Ovary (tissue), 9 donors: Measurements from ENCODE around the gene TPM2. TPM values are rescaled to one million over a fixed set of nuclear protein-coding genes. Genes with fewer than 3 reads are reported as not detected.
A peak's percentile ranks its signal among the peaks of the same experiment; 100 is the strongest.

Source experiments
- DNase-seq, 5 donors: peaks; one replicate each; pipeline ENCODE4 v3.0.0-alpha.2; 2019 to 2020
- H3K27ac ChIP-seq, 2 donors: fragments of 200-600 bp; one replicate each; pipeline versions ENCODE4 v1.5.1 to v1.8.0; 2019 to 2022
- H3K27me3 ChIP-seq: fragments of 200-600 bp; one replicate; pipeline ENCODE4 v1.8.0; 2022
- H3K36me3 ChIP-seq: fragments of 200-600 bp; sonication (generic); one replicate; pipeline ENCODE4 v1.5.1; 2019
- H3K4me1 ChIP-seq: one replicate; pipeline ENCODE4 v1.8.1; 2013; ENCODE audit warnings: mild to moderate bottlenecking, moderate library complexity; ENCODE audit not compliant: insufficient read depth
- H3K4me3 ChIP-seq: fragments of 200-600 bp; sonication (generic); one replicate; pipeline ENCODE4 v1.5.1; 2017
- H3K9me3 ChIP-seq, 2 donors: fragments of 200-600 bp in 1 of 2; sonication (generic) in 1 of 2; one replicate each; pipeline versions ENCODE4 v1.5.1 to v1.8.1; 2013 to 2019; ENCODE audit warnings: mild to moderate bottlenecking in 1 of 2, moderate library complexity in 1 of 2
- CTCF ChIP-seq, 3 donors: fragments of 450-650 bp in 2 of 3; fragments of 200-600 bp in 1 of 3; IDR thresholded peaks; one replicate each; pipeline versions ENCODE4 v1.5.1 to v1.8.0; 2016 to 2022; ENCODE audit warnings: antibody characterized with exemption in 3 of 3, mild to moderate bottlenecking in 1 of 3
- EP300 ChIP-seq: sonication (generic); formaldehyde crosslinking; IDR thresholded peaks from one replicate; pipeline ENCODE4 v1.6.1; 2017; ENCODE audit warnings: antibody characterized with exemption
- POLR2A ChIP-seq: fragments of 450-650 bp; IDR thresholded peaks from one replicate; pipeline ENCODE4 v1.6.1; 2017; ENCODE audit warnings: antibody characterized with exemption, mild to moderate bottlenecking, moderate library complexity
- WGBS, 3 donors: extraction: QIAGEN DNeasy Blood & Tissue Kit in 1 of 3; methylation state at CpG; one replicate each; pipeline versions ENCODE4 v1.1.5 to v1.1.7; 2013 to 2017; 5-methylcytosine and 5-hydroxymethylcytosine counted together
- intact Hi-C, 4 donors: fragments of 100-400 bp; cut with DNase I; formaldehyde crosslinking; loops; one replicate each; pipeline versions ENCODE4 v1.11.0 to v1.15.1; 2022 to 2023
- polyA plus RNA-seq, 2 donors: library from polyadenylated mRNA; stranded (reverse); fragments of 200-250 nt in 1 of 2; fragments of 350-450 nt in 1 of 2; fragmentation: Illumina TruSeq in 1 of 2; extraction: RNeasy Lipid Tissue Mini Kit (QIAGEN cat#74804) in 1 of 2; gene quantifications; one replicate each; pipeline ENCODE4 v1.2.3, GENCODE V29; 2013 to 2014
- total RNA-seq, 7 donors: library from RNA; depleted of rRNA in 2 of 7; stranded (reverse); fragments of >200 nt in 2 of 7; fragmentation: NEBNext Ultra II Directional in 3 of 7; extraction: Animal tissue kit (Norgen Biotek cat#: 25700) in 3 of 7; gene quantifications; one replicate each; pipeline versions ENCODE4 v1.1.0 to v1.2.4, GENCODE V29; 2016 to 2023
- donor health status: DM: no; HTN: no; CAD: no; lungs with moderate emphysema.
- donor health status: DM: no; HTN: no; CAD: no.
- donor health status: Bipolar disorder and iron deficiency.
- donor health status: DM: yes; HTN: yes; CAD: no.
- donor health status: DM: no; HTN: no; CAD: no.
- donor health status: DM: yes; HTN: yes; CAD: no.

The TPM2 gene
- total and polyA plus RNA-seq, 9 donors, result 179 to 853 (median 414) TPM

DNA sequence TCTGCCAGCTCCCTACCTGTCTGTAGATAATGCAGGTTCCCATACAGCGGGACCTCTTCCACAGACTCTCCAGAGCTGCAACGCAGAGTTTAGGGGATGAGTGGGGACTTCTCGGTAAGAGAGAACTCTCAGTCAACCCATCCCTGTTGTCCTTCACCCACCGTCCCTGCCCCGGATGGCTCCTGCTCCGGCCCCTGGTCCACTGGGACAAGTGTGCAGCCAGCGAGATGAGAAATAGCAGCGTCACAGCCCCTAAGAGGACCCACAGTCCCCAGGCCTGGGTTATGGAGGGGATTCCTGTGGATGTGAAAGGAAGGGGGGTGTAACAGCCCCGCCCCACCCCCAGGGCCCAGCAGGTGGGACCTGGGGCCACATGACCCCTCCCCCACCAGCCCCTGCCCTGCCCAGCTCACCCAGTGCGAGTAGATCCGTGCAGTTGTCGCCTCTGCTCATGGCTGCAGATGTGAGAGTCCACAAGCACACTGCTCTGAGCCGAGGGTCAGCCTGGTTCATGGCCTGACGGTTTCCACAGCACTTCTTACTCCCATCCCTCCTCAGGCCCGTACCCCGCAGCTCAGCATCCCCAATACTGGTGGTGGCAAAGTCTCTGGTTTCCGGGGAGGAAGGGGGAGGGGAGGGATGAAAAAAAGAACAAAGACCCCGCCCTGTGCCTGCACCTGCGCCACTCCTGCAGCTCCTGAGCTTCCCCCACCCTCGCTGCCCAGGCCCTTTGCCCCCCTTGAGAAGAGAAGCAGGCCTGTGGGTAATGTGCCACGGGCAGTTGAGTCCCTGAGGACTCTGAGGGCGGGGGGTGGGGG lies 39.2 kb downstream of the TPM2 start, which contains the start of gene SIT1:
TSS of gene SIT1 (minus strand) at position 591 of the 818 bp plus-strand sequence. CDS start at position 513, 78 bp downstream.
- Histone ChIP-seq H3K27me3 (no peaks in the 10 kb centered on the region), H3K27ac (no peak within 1 kb of the TSS), H3K9me3 (no peaks in the 10 kb centered on the region), H3K4me1 (peaks cover 3% of the 10 kb centered on the region), H3K36me3 (no peaks in the 10 kb centered on the region), H3K4me3 (no peak within 1 kb of the TSS)
- WGBS, 3 donors, result 58 to 62% (median 61%) methylated on average over 22 of the region's 22 CpGs
- no peak for DNase-seq
- intact Hi-C loops, result loop anchor here in 1 of 4 donors (5.0 to 10.0 kb wide), 2 partner anchors 156 to 182 kb away; partner anchors contain the start of gene RUSC2
- TF ChIP-seq EP300 (no peak), POLR2A (no peak), CTCF (IDR thresholded peaks at IDR 0.05) (no peak)

DNA sequence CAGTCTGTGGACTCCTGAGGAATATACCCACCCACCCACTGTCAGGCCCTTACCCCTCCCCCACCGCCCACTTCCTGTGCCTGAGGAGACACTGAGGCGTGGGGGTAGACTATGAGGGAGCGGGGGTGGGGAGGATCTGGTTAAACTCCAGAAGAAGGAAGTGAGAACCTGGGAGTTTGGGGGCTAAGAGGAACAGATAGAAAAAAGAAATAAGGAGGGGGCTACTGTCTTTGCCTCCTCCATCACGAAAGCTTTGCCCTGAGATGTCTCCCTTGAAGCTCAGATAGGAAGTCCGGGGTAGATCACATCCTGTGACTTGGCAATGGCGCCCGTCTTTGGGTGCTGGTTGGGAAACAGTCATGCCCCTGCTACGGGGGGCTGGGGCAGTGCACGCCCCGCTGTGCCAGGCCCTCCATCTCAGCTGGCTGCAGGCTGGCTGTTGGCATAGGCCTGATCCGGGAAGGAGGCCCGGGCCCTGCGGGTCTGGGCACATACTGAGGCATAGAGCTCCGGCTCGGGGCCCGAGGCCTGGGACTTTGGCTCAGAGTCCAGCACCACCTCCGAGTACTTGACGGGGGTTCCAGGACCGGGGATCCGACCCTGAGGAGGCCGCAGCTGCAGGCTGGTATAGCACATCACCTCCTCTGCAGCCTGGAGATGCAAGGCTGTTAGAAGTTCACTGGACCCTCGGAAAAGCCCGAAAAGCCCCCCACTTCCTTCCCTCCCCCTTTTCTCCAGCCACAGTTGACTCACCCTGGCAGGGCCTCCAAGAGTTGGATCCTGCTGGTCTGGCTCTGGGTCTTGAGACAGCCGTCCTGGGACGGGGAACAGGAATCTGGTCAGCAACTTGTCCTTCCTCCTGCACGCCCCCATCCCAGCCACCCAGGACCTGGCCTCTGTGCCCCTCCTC lies 40.0 kb downstream of the TPM2 start:
- Histone ChIP-seq H3K9me3 (no peaks in the 10 kb centered on the region), H3K36me3 (no peaks in the 10 kb centered on the region), H3K4me1 (peaks cover 3% of the 10 kb centered on the region), H3K27ac (no peak overlapping the region), H3K27me3 (no peaks in the 10 kb centered on the region), H3K4me3 (no peak overlapping the region)
- DNase-seq, result peak in 1 of 5 donors; percentile 37
- WGBS, 3 donors, result 79 to 83% (median 82%) methylated on average over 25 to 26 of the region's 26 CpGs
- intact Hi-C loops, result loop anchor here in 1 of 4 donors (5.0 to 10.0 kb wide), 4 partner anchors 42 to 235 kb away; partner anchors contain the start of genes RUSC2 and TESK1
- TF ChIP-seq CTCF (IDR thresholded peaks at IDR 0.05) (no peak), EP300 (no peak), POLR2A (no peak)

- intact Hi-C loops, result loop anchor here in 2 of 4 donors (2.0 to 10.0 kb wide), 3 partner anchors 39 to 238 kb away; partner anchors contain the start of gene TESK1 (in 2 of the 2)
- no peaks in the 10 kb centered on the region for H3K36me3 ChIP-seq
- TF ChIP-seq CTCF (IDR thresholded peaks at IDR 0.05), result peak; percentile 96 to 99 (median 98)
- TF ChIP-seq EP300, result no peak
- peak; percentile 88 for TF ChIP-seq POLR2A
- H3K9me3 ChIP-seq, result no peaks in the 10 kb centered on the region
- H3K27ac ChIP-seq, result peak overlapping the region; percentile 48 to 78
- H3K4me1 ChIP-seq, result peaks cover 3% of the 10 kb centered on the region
- no peaks in the 10 kb centered on the region for H3K27me3 ChIP-seq
- WGBS, 3 donors, result 0 to 1% (median 1%) methylated on average over 32 to 58 of the region's 58 CpGs
- DNase-seq, result peak; percentile 93 to 97 (median 95)
- peak overlapping the region; percentile 42 for H3K4me3 ChIP-seq
Measured at GRCh38 chr9:35646533-35647265, 43.0 kb downstream of the TPM2 start.
